ENCODE results near the gene TAMALIN. TPM values are rescaled to one million over a fixed set of nuclear protein-coding genes. Genes with fewer than 3 reads are reported as not detected.

TAMALIN gene
- total and polyA plus RNA-seq, 4 experiments from 2014 or later, result 1.2 to 31.7 (median 17.9) TPM

DNA sequence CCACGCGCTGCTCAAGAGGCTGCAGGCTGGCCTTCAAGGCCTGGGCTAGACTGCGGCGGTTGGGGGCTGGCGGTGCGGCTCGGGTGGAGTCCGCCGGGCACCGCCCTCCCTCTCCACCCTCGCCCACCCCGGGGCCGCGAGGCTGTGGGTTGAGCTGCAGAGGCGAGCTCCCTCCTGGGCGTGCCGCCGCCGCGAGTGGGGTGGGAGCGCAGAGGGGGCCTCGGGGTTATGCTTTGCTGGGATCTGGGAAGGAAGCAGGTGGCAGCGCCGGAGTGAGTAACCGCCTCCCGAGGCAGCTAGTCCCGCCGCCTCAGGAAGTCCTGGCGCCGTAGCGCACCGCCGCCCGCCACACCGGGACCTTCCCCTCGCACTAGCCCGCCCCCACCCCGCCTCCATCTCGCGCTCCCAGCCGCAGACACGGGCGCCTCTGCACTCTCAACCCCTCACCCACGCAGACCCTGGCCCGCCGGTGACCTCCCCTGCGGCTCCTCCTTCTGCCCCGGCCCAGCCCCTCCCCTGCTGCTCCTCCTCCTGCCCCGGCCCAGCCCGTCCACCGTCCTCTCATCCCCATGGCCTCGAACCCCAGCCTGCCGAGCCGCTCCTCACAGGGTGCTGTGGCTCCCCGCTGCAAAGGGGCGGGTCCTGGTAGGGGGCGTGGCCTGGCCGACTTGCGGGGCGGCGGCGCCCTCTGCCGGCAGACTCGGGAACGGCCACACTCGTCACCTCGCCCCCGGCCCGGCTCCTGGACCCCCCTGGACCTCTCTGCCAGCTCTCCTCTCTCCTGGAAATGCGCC is 16.6 kb downstream of the TAMALIN start:
- H3K36me3 ChIP-seq (ENCODE audit: insufficient read depth, low read length), result no peaks in the 10 kb centered on the region
- H3K4me3 ChIP-seq (ENCODE audit: low read length in 2 of 2), result peak overlapping the region; percentile 36 to 57
- peak overlapping the region; percentile 48 for H3K27ac ChIP-seq (ENCODE audit: low read depth, low read length)
- peaks cover 42% of the 10 kb centered on the region for H3K4me1 ChIP-seq (ENCODE audit: insufficient read depth, low read length)
- ChIA-PET CTCF (ENCODE audit: partially characterized antibody) (interaction anchor here (0.5 to 20.6 kb wide), 14 partner anchors 9 to 137 kb away, joined by 3 to 1048 read pairs (median 6); partner anchors contain the start of genes ATG101, NR4A1 and TAMALIN), POLR2A (ENCODE audit: partially characterized antibody) (interaction anchor here (1.0 to 9.9 kb wide), 9 partner anchors 9 to 983 kb away, joined by 3 to 187 read pairs (median 16); partner anchors contain the start of genes ATG101, EIF4B, NR4A1 and TAMALIN)
- Mint-ChIP-seq H3K27me3 (no peaks in the 10 kb centered on the region), H3K9me3 (peaks cover 0 to 3% (median 0%) of the 10 kb centered on the region in 8 donors), H3K4me1 (peaks cover 29 to 56% (median 39%) of the 10 kb centered on the region in 4 donors), H3K36me3 (peaks cover 0 to 2% of the 10 kb centered on the region in 2 donors), H3K27ac (peak overlapping the region; percentile 91 to 99 (median 97)), H3K4me3 (peak overlapping the region; percentile 85 to 99 (median 92))
- peak; percentile 87 to 94 (median 88) for DNase-seq
- H3K9me3 ChIP-seq (ENCODE audit: control insufficient read depth in 1 of 2, low read length in 2 of 2), result no peaks in the 10 kb centered on the region
- intact Hi-C loops (cut with micrococcal nuclease), result loop anchor here (1.0 kb wide), 3 partner anchors 10 to 30 kb away; partner anchors contain the start of gene TAMALIN
- H3K27me3 ChIP-seq (ENCODE audit: insufficient read depth, low read length), result no peaks in the 10 kb centered on the region

DNA sequence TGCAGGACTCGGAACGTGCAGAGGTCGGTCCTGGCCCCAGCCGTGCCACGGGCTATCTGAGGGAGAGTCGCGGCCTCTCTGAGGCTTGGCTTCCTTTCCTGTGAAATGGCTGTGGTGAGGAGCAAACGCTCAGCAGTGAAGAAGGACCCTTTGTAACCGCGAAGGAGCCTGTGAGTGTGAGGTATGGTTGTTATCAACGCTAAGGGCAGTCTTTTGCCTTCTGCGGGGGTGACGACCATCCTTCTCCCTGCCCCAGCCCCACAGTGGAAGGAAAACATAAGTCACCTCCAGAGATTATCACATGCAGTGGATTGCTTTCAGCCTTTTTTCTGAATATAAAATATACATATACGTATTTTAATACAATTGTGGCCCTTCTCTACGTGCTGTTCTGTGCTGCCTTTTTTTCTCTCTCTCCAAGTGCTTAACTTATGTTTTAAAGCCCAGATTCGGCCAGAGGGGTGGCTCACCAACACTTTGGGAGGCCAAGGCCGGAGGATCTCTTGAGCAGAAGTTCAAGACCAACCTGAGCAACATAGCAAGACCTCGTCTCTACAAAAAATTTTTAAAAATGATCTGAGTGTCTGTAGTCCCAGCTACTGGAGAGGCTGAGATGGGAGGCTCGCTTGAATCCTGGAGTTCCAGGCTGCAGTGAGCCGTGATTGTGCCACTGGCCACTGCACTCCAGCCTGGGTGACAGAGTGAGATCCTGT is 17.4 kb downstream of the TAMALIN start:
- Histone ChIP-seq H3K9me3 (ENCODE audit: control insufficient read depth in 1 of 2, low read length in 2 of 2) (no peaks in the 10 kb centered on the region), H3K36me3 (ENCODE audit: insufficient read depth, low read length) (no peaks in the 10 kb centered on the region), H3K27ac (ENCODE audit: low read depth, low read length) (peak overlapping the region; percentile 48), H3K4me3 (ENCODE audit: low read length in 2 of 2) (peak overlapping the region; percentile 28 to 57), H3K27me3 (ENCODE audit: insufficient read depth, low read length) (no peaks in the 10 kb centered on the region), H3K4me1 (ENCODE audit: insufficient read depth, low read length) (peaks cover 42% of the 10 kb centered on the region)
- Mint-ChIP-seq H3K36me3 (peaks cover 0 to 2% of the 10 kb centered on the region in 2 donors), H3K9me3 (peaks cover 0 to 3% (median 0%) of the 10 kb centered on the region in 8 donors), H3K27me3 (no peaks in the 10 kb centered on the region), H3K27ac (peak overlapping the region; percentile 91 to 99 (median 97)), H3K4me1 (peaks cover 29 to 56% (median 39%) of the 10 kb centered on the region in 4 donors), H3K4me3 (peak overlapping the region; percentile 85 to 99 (median 92))
- POLR2A ChIA-PET (ENCODE audit: partially characterized antibody), result interaction anchor here (1.0 to 9.9 kb wide), 10 partner anchors 8 to 982 kb away, joined by 3 to 187 read pairs (median 18); partner anchors contain the start of genes ATG101, EIF4B, NR4A1 and TAMALIN
- DNase-seq, result peak in 1 of 5 donors; percentile 66
- CTCF ChIA-PET (ENCODE audit: partially characterized antibody), result interaction anchor here (0.5 to 20.6 kb wide), 26 partner anchors 8 to 549 kb away, joined by 3 to 1048 read pairs (median 11); partner anchors contain the start of genes ATG101, SMIM41 and TAMALIN
- intact Hi-C loops (cut with micrococcal nuclease), result loop anchor here (1.0 kb wide), 3 partner anchors 9 to 31 kb away; partner anchors contain the start of gene TAMALIN

DNA sequence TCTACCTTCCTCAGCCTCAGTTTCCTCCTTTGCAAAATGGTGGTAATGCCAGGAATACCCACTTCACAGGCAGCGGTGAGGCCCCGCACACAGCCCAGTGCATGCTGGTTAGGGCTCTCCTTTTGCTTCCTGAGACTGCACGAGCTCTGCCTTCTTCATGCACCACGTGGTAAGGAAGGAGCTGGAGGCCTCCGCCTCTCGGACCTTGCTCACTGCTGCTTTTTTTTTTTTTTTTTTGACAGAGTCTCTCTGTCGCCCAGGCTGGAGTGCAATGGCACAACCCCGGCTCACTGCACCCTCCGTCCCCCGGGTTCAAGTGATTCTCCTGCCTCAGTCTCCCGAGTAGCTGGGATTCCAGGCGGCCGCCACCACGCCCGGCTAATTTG is 18.1 kb downstream of the TAMALIN start:
- H3K27ac Mint-ChIP-seq, result peak overlapping the region; percentile 91 to 99 (median 97)
- peaks cover 29 to 55% (median 39%) of the 10 kb centered on the region in 4 donors for H3K4me1 Mint-ChIP-seq
- Histone ChIP-seq H3K36me3 (ENCODE audit: insufficient read depth, low read length) (no peaks in the 10 kb centered on the region), H3K27ac (ENCODE audit: low read depth, low read length) (peak overlapping the region; percentile 48), H3K4me3 (ENCODE audit: low read length in 2 of 2) (peak overlapping the region in 1 of 2 donors; percentile 44), H3K4me1 (ENCODE audit: insufficient read depth, low read length) (peaks cover 42% of the 10 kb centered on the region), H3K27me3 (ENCODE audit: insufficient read depth, low read length) (no peaks in the 10 kb centered on the region), H3K9me3 (ENCODE audit: control insufficient read depth in 1 of 2, low read length in 2 of 2) (no peaks in the 10 kb centered on the region)
- peaks cover 0 to 3% (median 0%) of the 10 kb centered on the region in 8 donors for H3K9me3 Mint-ChIP-seq
- peaks cover 0 to 2% of the 10 kb centered on the region in 2 donors for H3K36me3 Mint-ChIP-seq
- intact Hi-C loops (cut with micrococcal nuclease), result loop anchor here (1.0 kb wide), 7 partner anchors 11 to 97 kb away; partner anchors contain the start of genes ATG101 and NR4A1
- H3K4me3 Mint-ChIP-seq, result peak overlapping the region; percentile 85 to 99 (median 92)
- POLR2A ChIA-PET (ENCODE audit: partially characterized antibody), result interaction anchor here (0.7 to 9.9 kb wide), 20 partner anchors 7 to 204 kb away, joined by 3 to 187 read pairs (median 6); partner anchors contain the start of genes ATG101, NR4A1 and TAMALIN
- CTCF ChIA-PET (ENCODE audit: partially characterized antibody), result interaction anchor here (0.7 to 20.6 kb wide), 33 partner anchors 8 to 549 kb away, joined by 3 to 1048 read pairs (median 11); partner anchors contain the start of genes ATG101, NR4A1, SMIM41 and TAMALIN
- H3K27me3 Mint-ChIP-seq, result no peaks in the 10 kb centered on the region
- DNase-seq, result peak in 3 of 5 donors; percentile 28 to 66 (median 35)

DNA sequence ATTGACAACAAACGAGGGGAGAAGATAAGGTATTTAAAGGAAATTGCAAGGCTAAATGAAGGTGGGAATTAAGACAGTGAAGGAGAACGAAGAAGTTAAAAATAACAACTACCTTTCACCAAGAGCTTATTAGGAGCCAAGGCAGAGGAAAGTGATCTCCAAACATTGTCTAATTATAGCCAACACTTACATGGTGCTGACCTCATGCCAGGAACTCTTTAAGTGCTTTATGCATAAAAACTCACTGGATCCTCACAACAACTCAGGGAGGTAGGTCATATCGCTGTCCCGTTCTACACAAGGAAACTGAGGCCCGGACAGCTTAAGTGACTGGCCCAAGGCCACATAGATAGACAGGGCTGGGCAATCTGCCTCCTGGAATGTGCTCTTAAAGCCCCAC is 19.5 kb downstream of the TAMALIN start:
- Histone ChIP-seq H3K27me3 (ENCODE audit: insufficient read depth, low read length) (no peaks in the 10 kb centered on the region), H3K27ac (ENCODE audit: low read depth, low read length) (peak overlapping the region; percentile 48), H3K4me3 (ENCODE audit: low read length in 2 of 2) (no peak overlapping the region), H3K36me3 (ENCODE audit: insufficient read depth, low read length) (no peaks in the 10 kb centered on the region), H3K9me3 (ENCODE audit: control insufficient read depth in 1 of 2, low read length in 2 of 2) (no peaks in the 10 kb centered on the region), H3K4me1 (ENCODE audit: insufficient read depth, low read length) (peaks cover 34% of the 10 kb centered on the region)
- Mint-ChIP-seq H3K27ac (peak overlapping the region; percentile 91 to 99 (median 97)), H3K4me3 (peak overlapping the region in 1 of 8 donors; percentile 99), H3K9me3 (peaks cover 0 to 3% (median 0%) of the 10 kb centered on the region in 8 donors), H3K36me3 (peaks cover 0 to 2% of the 10 kb centered on the region in 2 donors), H3K4me1 (peaks cover 21 to 40% (median 27%) of the 10 kb centered on the region in 4 donors), H3K27me3 (no peaks in the 10 kb centered on the region)
- no peak for DNase-seq
- ChIA-PET CTCF (ENCODE audit: partially characterized antibody) (interaction anchor here (0.9 to 20.6 kb wide), 23 partner anchors 8 to 140 kb away, joined by 3 to 1048 read pairs (median 13); partner anchors contain the start of genes ATG101, NR4A1, SMIM41 and TAMALIN), POLR2A (ENCODE audit: partially characterized antibody) (interaction anchor here (1.7 to 9.9 kb wide), 10 partner anchors 10 to 61 kb away, joined by 6 to 187 read pairs (median 10); partner anchors contain the start of genes ATG101, NR4A1 and TAMALIN)
- intact Hi-C loops (cut with micrococcal nuclease), result no loop called here

DNA sequence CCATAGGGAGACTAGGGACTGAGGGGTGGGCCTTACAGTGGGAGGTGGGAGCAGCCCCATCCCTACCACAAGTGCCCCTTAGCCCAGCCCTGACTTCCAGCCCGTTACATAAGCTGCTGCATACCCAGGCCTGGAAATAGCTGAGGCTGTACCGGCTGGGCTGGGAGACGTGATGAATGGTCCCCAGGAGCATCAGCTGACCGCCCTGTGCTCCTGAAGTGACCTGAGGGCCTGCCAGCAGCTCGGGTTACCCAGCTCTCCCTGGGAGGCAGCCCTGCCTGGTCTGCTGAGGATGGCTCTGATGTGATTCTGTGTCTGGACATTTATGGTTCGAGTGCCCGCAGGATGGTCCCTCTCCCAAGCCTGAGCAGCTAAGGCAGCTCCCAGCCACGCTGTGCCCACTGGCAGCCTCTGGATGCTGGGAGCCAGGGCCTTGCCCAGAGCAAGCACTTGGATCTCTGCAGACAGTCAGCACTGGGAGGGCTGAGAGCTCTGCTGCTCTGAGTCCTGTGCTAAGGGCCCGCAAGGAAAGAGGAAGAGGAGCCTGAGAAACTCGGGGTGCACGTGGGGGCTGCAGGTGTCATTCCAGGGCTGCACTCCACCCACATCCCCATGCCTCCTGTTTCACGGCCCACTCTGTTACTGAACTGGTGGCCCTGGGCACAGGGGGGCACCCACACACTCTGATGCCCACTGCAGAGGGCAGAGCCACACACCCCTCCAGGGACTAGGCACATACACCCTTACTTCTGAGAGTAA is 20.5 kb downstream of the TAMALIN start:
- Mint-ChIP-seq H3K27me3 (no peaks in the 10 kb centered on the region), H3K36me3 (peaks cover 0 to 2% of the 10 kb centered on the region in 2 donors), H3K4me1 (peaks cover 22 to 41% (median 29%) of the 10 kb centered on the region in 4 donors), H3K4me3 (no peak overlapping the region), H3K9me3 (peaks cover 0 to 3% (median 0%) of the 10 kb centered on the region in 8 donors), H3K27ac (peak overlapping the region in 1 of 7 donors; percentile 22)
- no peak for DNase-seq
- Histone ChIP-seq H3K27me3 (ENCODE audit: insufficient read depth, low read length) (no peaks in the 10 kb centered on the region), H3K9me3 (ENCODE audit: control insufficient read depth in 1 of 2, low read length in 2 of 2) (no peaks in the 10 kb centered on the region), H3K27ac (ENCODE audit: low read depth, low read length) (no peak overlapping the region), H3K36me3 (ENCODE audit: insufficient read depth, low read length) (no peaks in the 10 kb centered on the region), H3K4me3 (ENCODE audit: low read length in 2 of 2) (no peak overlapping the region), H3K4me1 (ENCODE audit: insufficient read depth, low read length) (peaks cover 37% of the 10 kb centered on the region)
- CTCF ChIA-PET (ENCODE audit: partially characterized antibody), result interaction anchor here (0.7 to 20.6 kb wide), 8 partner anchors 10 to 1007 kb away, joined by 3 to 1048 read pairs (median 65); partner anchors contain the start of genes ATG101, NR4A1, SMIM41 and TAMALIN
- POLR2A ChIA-PET (ENCODE audit: partially characterized antibody), result interaction anchor here (1.2 to 5.7 kb wide), 4 partner anchors 9 to 55 kb away, joined by 3 to 68 read pairs (median 24); partner anchors contain the start of genes ATG101 and NR4A1
- intact Hi-C loops (cut with micrococcal nuclease), result no loop called here

DNA sequence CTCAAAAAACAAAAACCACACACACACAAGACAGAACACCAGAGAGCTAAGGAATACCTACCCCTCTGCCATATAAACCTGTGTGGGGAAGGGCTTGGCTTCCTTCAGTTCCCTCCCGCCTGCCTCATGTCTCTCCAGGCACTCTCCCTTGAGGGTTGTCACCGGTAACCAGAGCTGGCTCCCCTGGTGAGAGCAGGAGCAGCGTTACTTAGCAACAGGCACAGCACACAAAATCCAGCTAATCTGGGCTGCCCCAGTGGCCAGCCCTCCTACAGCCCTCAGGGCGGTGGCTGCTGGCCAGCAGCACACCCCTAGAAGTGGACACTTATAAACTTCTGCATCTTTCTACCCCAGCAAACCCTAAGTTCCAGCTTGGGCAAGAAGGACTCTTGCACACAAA is 22.9 kb downstream of the TAMALIN start:
- ChIA-PET POLR2A (ENCODE audit: partially characterized antibody) (interaction anchor here (1.6 kb wide), 1 partner anchor 21 kb away, joined by 3 read pairs; the partner anchor contains the start of gene NR4A1), CTCF (ENCODE audit: partially characterized antibody) (interaction anchor here (1.1 to 20.6 kb wide), 6 partner anchors 9 to 92 kb away, joined by 3 to 1048 read pairs (median 35); partner anchors contain the start of genes ATG101, SMIM41 and TAMALIN)
- Mint-ChIP-seq H3K36me3 (peaks cover 0 to 2% of the 10 kb centered on the region in 2 donors), H3K27ac (peak overlapping the region in 3 of 7 donors; percentile 7 to 70 (median 47)), H3K27me3 (no peaks in the 10 kb centered on the region), H3K4me1 (peaks cover 19 to 46% (median 32%) of the 10 kb centered on the region in 4 donors), H3K9me3 (peaks cover 0 to 2% (median 0%) of the 10 kb centered on the region in 8 donors), H3K4me3 (no peak overlapping the region)
- no peak overlapping the region for H3K4me3 ChIP-seq (ENCODE audit: low read length in 2 of 2)
- peaks cover 34% of the 10 kb centered on the region for H3K4me1 ChIP-seq (ENCODE audit: insufficient read depth, low read length)
- no peak overlapping the region for H3K27ac ChIP-seq (ENCODE audit: low read depth, low read length)
- H3K36me3 ChIP-seq (ENCODE audit: insufficient read depth, low read length), result no peaks in the 10 kb centered on the region
- DNase-seq, result no peak
- H3K9me3 ChIP-seq (ENCODE audit: control insufficient read depth in 1 of 2, low read length in 2 of 2), result no peaks in the 10 kb centered on the region
- intact Hi-C loops (cut with micrococcal nuclease), result no loop called here
- H3K27me3 ChIP-seq (ENCODE audit: insufficient read depth, low read length), result no peaks in the 10 kb centered on the region
